Neural cell (in vitro differentiated cells): Measurements from ENCODE around the gene MRPL19. TPM values are rescaled to one million over a fixed set of nuclear protein-coding genes. Genes with fewer than 3 reads are reported as not detected.

Experiments
- H2AFZ ChIP-seq: fragments of 200-600, 300-800 bp; sonication (generic), shearing (Covaris generic); 2 replicates; pipeline ENCODE4 v1.6.0; 2014; ENCODE audit warnings: low read depth, mild to moderate bottlenecking, antibody characterized with exemption, low read length, moderate library complexity
- H3F3A ChIP-seq: fragments of 200-600 bp; shearing (Covaris generic); 2 replicates; pipeline ENCODE4 v1.6.1; 2016; ENCODE audit warnings: mild to moderate bottlenecking, moderate library complexity, mixed read lengths, antibody characterized with exemption, low read length; ENCODE audit not compliant: insufficient read depth, poor library complexity, severe bottlenecking
- H3K27ac ChIP-seq: fragments of 200-600, 300-800 bp; sonication (generic), shearing (Covaris generic); 2 replicates; pipeline ENCODE4 v1.5.1; 2014; ENCODE audit warnings: mild to moderate bottlenecking, low read length, moderate library complexity
- H3K27me3 ChIP-seq: fragments of 300-800, 200-600 bp; sonication (generic), shearing (Covaris generic); 2 replicates; pipeline ENCODE4 v1.6.0; 2014; ENCODE audit warnings: mild to moderate bottlenecking, low read depth, low read length, moderate library complexity; ENCODE audit not compliant: insufficient read depth
- H3K36me3 ChIP-seq: fragments of 300-800, 200-600 bp; sonication (generic), shearing (Covaris generic); 2 replicates; pipeline ENCODE4 v1.5.1; 2014; ENCODE audit warnings: mild to moderate bottlenecking, antibody characterized with exemption, low read length, moderate library complexity; ENCODE audit not compliant: insufficient read depth
- H3K4me2 ChIP-seq: fragments of 300-800, 200-600 bp; sonication (generic), shearing (Covaris generic); 2 replicates; pipeline ENCODE4 v1.6.0; 2014; ENCODE audit warnings: mild to moderate bottlenecking, low read length
- H3K4me3 ChIP-seq: fragments of 300-800, 200-600 bp; sonication (generic), shearing (Covaris generic); 2 replicates; pipeline ENCODE4 v1.5.1; 2014; ENCODE audit warnings: mild to moderate bottlenecking, low read length, moderate library complexity
- H3K79me2 ChIP-seq: fragments of 200-600 bp; shearing (Covaris generic); replicated peaks from 2 replicates; pipeline ENCODE4 v1.6.0; 2014; ENCODE audit warnings: mild to moderate bottlenecking, low read length, moderate library complexity; ENCODE audit not compliant: insufficient read depth
- H3K9ac ChIP-seq: fragments of 300-800, 200-600 bp; sonication (generic), shearing (Covaris generic); 2 replicates; pipeline ENCODE4 v1.6.1; 2016; ENCODE audit warnings: mild to moderate bottlenecking, low read length, mixed read lengths
- H3K9me2 ChIP-seq: fragments of 200-600 bp; shearing (Covaris generic); 2 replicates; pipeline ENCODE4 v1.6.1; 2016; ENCODE audit warnings: mild to moderate bottlenecking, low read length, mixed read lengths; ENCODE audit not compliant: insufficient read depth
- H3K9me3 ChIP-seq: fragments of 200-600, 300-800 bp; sonication (generic), shearing (Covaris generic); 2 replicates; pipeline ENCODE4 v1.6.1; 2016; ENCODE audit warnings: mild to moderate bottlenecking, mixed run types, low read length, moderate library complexity, mixed read lengths
- H4K20me1 ChIP-seq: fragments of 200-600 bp; shearing (Covaris generic); 2 replicates; pipeline ENCODE4 v1.6.1; 2016; ENCODE audit warnings: mild to moderate bottlenecking, mixed run types; ENCODE audit not compliant: insufficient read depth
- EP300 ChIP-seq: fragments of 450-650 bp; conservative IDR thresholded peaks from 2 replicates; pipeline ENCODE4 v1.6.1; 2014; ENCODE audit warnings: antibody characterized with exemption, mild to moderate bottlenecking, moderate library complexity; ENCODE audit not compliant: poor library complexity, severe bottlenecking
- EZH2 ChIP-seq: fragments of 200-600, 300-800 bp; shearing (Covaris generic), sonication (generic); IDR thresholded peaks from 2 replicates; pipeline ENCODE4 v1.6.1; 2014; ENCODE audit warnings: antibody characterized with exemption, low read length, borderline replicate concordance, mild to moderate bottlenecking; ENCODE audit not compliant: insufficient read depth, poor library complexity, severe bottlenecking
- MXI1 ChIP-seq: fragments of 450-650 bp; conservative IDR thresholded peaks from 2 replicates; pipeline ENCODE4 v1.6.1; 2014; ENCODE audit warnings: antibody characterized with exemption, mild to moderate bottlenecking; ENCODE audit not compliant: poor library complexity, severe bottlenecking
- POLR2AphosphoS5 ChIP-seq: IDR thresholded peaks from 2 replicates; pipeline ENCODE4 v1.6.1; 2012
- RAD21 ChIP-seq: fragments of 450-650 bp; conservative IDR thresholded peaks from 2 replicates; pipeline ENCODE4 v1.6.1; 2014; ENCODE audit warnings: antibody characterized with exemption, mild to moderate bottlenecking, moderate library complexity
- SMC3 ChIP-seq: fragments of 450-650 bp; conservative IDR thresholded peaks from 2 replicates; pipeline ENCODE4 v1.6.1; 2014; ENCODE audit warnings: antibody characterized with exemption, mild to moderate bottlenecking, moderate library complexity; ENCODE audit not compliant: poor library complexity
- TAF1 ChIP-seq: IDR thresholded peaks from 2 replicates; pipeline ENCODE4 v1.6.1; 2012; ENCODE audit warnings: low read depth
- polyA plus RNA-seq: library from polyadenylated mRNA; depleted of rRNA; stranded (reverse); fragments of >200 nt; gene quantifications from 2 replicates; pipeline ENCODE4 v1.2.3, GENCODE V29; 2014
- TF ChIP-seq, protein P1 (sequence below): IDR thresholded peaks from 2 replicates; pipeline ENCODE4 v1.6.1; 2012; ENCODE audit warnings: borderline replicate concordance
- TF ChIP-seq, protein P2 (sequence below): fragments of 450-650 bp; IDR thresholded peaks from 2 replicates; pipeline ENCODE4 v1.5.1; 2014; ENCODE audit warnings: antibody characterized with exemption, mild to moderate bottlenecking, moderate library complexity; ENCODE audit not compliant: poor library complexity, severe bottlenecking

MRPL19 gene
- polyA plus RNA-seq, 1 donor from 2014 or later = 28.1 TPM

DNA sequence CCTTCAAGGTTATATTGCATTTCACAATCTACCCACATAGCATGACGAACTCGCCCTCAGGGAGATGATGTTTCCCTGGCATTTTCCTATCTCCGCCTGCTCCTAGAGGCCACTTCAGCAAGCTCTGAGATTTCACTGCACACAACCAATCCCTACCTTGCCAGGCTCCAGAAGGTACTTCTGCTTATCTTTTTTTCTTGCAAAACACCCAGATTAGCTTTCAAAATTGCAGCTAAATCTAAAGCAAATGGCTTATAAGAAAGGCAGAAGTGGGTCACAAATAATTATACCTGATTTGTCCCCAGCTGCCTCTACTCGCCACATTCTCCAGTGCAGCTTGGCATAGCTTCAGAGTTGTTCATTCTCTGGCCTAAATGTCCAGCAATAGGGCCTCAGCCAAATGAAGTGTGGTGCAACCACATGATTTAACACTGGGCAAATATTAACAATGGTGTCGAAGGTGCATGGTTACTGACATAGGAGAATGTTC lies 32.4 kb upstream of the MRPL19 start:
- Histone ChIP-seq H3K4me2 (no peak overlapping the region), H3K27ac (no peak overlapping the region), H2AFZ (no peak overlapping the region), H3K27me3 (no peaks in the 10 kb centered on the region), H3K4me3 (no peak overlapping the region), H3K9me2 (no peaks in the 10 kb centered on the region), H3K79me2 (no peaks in the 10 kb centered on the region), H3F3A (no peaks in the 10 kb centered on the region), H3K9me3 (no peaks in the 10 kb centered on the region), H3K36me3 (no peaks in the 10 kb centered on the region), H3K9ac (no peak overlapping the region), H4K20me1 (no peaks in the 10 kb centered on the region)
- TF ChIP-seq POLR2AphosphoS5 = no peak
- no peak for TF ChIP-seq SMC3
- TF ChIP-seq EZH2 = no peak
- TF ChIP-seq, protein P1, sequence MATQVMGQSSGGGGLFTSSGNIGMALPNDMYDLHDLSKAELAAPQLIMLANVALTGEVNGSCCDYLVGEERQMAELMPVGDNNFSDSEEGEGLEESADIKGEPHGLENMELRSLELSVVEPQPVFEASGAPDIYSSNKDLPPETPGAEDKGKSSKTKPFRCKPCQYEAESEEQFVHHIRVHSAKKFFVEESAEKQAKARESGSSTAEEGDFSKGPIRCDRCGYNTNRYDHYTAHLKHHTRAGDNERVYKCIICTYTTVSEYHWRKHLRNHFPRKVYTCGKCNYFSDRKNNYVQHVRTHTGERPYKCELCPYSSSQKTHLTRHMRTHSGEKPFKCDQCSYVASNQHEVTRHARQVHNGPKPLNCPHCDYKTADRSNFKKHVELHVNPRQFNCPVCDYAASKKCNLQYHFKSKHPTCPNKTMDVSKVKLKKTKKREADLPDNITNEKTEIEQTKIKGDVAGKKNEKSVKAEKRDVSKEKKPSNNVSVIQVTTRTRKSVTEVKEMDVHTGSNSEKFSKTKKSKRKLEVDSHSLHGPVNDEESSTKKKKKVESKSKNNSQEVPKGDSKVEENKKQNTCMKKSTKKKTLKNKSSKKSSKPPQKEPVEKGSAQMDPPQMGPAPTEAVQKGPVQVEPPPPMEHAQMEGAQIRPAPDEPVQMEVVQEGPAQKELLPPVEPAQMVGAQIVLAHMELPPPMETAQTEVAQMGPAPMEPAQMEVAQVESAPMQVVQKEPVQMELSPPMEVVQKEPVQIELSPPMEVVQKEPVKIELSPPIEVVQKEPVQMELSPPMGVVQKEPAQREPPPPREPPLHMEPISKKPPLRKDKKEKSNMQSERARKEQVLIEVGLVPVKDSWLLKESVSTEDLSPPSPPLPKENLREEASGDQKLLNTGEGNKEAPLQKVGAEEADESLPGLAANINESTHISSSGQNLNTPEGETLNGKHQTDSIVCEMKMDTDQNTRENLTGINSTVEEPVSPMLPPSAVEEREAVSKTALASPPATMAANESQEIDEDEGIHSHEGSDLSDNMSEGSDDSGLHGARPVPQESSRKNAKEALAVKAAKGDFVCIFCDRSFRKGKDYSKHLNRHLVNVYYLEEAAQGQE = no peak
- TF ChIP-seq TAF1 = no peak
- TF ChIP-seq EP300 = no peak
- TF ChIP-seq, protein P2, sequence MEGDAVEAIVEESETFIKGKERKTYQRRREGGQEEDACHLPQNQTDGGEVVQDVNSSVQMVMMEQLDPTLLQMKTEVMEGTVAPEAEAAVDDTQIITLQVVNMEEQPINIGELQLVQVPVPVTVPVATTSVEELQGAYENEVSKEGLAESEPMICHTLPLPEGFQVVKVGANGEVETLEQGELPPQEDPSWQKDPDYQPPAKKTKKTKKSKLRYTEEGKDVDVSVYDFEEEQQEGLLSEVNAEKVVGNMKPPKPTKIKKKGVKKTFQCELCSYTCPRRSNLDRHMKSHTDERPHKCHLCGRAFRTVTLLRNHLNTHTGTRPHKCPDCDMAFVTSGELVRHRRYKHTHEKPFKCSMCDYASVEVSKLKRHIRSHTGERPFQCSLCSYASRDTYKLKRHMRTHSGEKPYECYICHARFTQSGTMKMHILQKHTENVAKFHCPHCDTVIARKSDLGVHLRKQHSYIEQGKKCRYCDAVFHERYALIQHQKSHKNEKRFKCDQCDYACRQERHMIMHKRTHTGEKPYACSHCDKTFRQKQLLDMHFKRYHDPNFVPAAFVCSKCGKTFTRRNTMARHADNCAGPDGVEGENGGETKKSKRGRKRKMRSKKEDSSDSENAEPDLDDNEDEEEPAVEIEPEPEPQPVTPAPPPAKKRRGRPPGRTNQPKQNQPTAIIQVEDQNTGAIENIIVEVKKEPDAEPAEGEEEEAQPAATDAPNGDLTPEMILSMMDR = no peak
- TF ChIP-seq RAD21 = no peak
- TF ChIP-seq MXI1 = no peak

DNA sequence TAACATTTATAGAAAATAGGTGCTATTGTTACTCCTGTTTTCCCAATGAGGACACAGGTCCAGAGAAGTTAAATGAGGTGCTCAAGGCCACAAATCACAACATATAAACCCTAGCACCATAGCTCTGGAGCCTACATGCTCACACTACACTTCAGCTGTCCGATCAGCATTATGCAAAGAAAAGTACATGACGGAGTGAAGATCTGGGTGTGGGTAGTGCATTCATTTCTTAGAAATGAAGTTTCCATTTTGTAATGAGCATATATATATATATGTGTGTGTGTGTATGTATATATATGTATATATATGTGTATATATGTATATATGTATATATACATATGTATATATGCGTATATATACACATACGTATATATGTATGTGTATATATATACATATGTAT lies 30.2 kb upstream of the MRPL19 start:
- Histone ChIP-seq H3K4me2 (no peak overlapping the region), H4K20me1 (no peaks in the 10 kb centered on the region), H2AFZ (no peak overlapping the region), H3K79me2 (no peaks in the 10 kb centered on the region), H3K36me3 (no peaks in the 10 kb centered on the region), H3K9ac (no peak overlapping the region), H3K9me2 (no peaks in the 10 kb centered on the region), H3F3A (no peaks in the 10 kb centered on the region), H3K9me3 (no peaks in the 10 kb centered on the region), H3K27me3 (no peaks in the 10 kb centered on the region), H3K4me3 (no peak overlapping the region), H3K27ac (no peak overlapping the region)
- TF ChIP-seq MXI1 = no peak
- no peak for TF ChIP-seq POLR2AphosphoS5
- no peak for TF ChIP-seq EP300
- TF ChIP-seq RAD21 = no peak
- TF ChIP-seq, protein P1 = no peak
- TF ChIP-seq, protein P2 = no peak
- TF ChIP-seq EZH2 = no peak
- TF ChIP-seq TAF1 = no peak
- no peak for TF ChIP-seq SMC3
